ENCODE measurements around the gene SMARCB1.

SMARCB1 gene

DNA sequence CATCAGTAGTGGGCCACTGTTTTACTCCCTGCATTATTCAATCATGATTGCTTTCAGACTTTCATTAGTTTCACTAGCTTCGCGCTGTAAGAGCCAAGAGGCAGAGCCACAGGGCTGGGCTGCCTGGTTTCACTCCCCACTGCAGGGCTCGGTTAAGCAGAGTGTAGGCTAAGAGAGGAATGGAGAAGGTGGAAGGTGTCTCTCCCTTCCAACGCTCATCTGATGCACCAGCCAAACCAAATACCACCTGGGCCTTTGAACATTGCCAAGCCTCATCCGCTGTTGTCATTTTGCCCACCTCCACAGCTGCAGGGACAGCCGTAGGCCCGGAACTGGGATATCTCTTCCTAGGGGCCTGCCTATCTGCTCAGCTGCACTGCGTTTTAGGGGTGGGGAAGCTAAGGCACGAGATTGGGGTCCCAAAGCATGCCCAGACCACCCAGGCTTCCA lies 480 bp upstream of the SMARCB1 start:
- no peak for TF ChIP-seq POLR2AphosphoS5 (IDR thresholded peaks at IDR 0.05; ENCODE audit: low read depth, low read length)
- no peak for TF ChIP-seq SIN3A (IDR thresholded peaks at IDR 0.05; ENCODE audit: borderline replicate concordance, insufficient read depth, low read length)

GRCh38 chr22:23787600-23787896 lies 782 bp downstream of the SMARCB1 start:
- TF ChIP-seq SIN3A (IDR thresholded peaks at IDR 0.05; ENCODE audit: borderline replicate concordance, insufficient read depth, low read length) (no peak), REST (IDR thresholded peaks at IDR 0.05; ENCODE audit: insufficient read depth in 1 of 2, low read depth in 2 of 2, low read length in 2 of 2) (no peak), FOXP2 (optimal IDR thresholded peaks at IDR 0.05; ENCODE audit: borderline replicate concordance, extremely low read depth, extremely low read length, insufficient read depth) (no peak), POLR2AphosphoS5 (IDR thresholded peaks at IDR 0.05; ENCODE audit: low read depth, low read length) (no peak), TAF1 (IDR thresholded peaks at IDR 0.05; ENCODE audit: borderline replicate concordance, insufficient read depth, low read length) (no peak)

GRCh38 chr22:23787910-23788309 lies 1.1 kb downstream of the SMARCB1 start:
- TF ChIP-seq TAF1 (IDR thresholded peaks at IDR 0.05; ENCODE audit: borderline replicate concordance, insufficient read depth, low read length) (no peak), FOXP2 (optimal IDR thresholded peaks at IDR 0.05; ENCODE audit: borderline replicate concordance, extremely low read depth, extremely low read length, insufficient read depth) (no peak), SIN3A (IDR thresholded peaks at IDR 0.05; ENCODE audit: borderline replicate concordance, insufficient read depth, low read length) (no peak), REST (IDR thresholded peaks at IDR 0.05; ENCODE audit: insufficient read depth in 1 of 2, low read depth in 2 of 2, low read length in 2 of 2) (no peak), POLR2AphosphoS5 (IDR thresholded peaks at IDR 0.05; ENCODE audit: low read depth, low read length) (no peak)

DNA sequence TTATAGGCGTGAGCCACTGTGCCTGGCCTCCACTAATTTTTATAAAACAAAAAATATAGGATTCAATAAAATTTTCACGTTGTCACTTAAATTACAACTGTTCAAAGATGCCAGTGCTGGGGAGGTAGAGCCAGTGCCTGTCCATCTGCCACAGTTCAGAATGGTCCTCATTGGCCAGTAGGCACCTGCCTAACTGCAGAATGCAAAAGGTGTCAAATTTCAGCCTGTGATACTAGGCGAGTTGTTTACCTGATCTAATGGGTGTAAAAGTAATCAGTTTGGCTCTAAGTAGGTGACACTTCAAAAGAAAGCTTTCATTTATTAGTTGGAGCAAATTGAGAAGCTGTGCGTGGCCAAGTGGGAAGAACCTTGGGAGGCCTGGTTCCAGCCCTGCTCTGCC lies 2.4 kb downstream of the SMARCB1 start:
- no peak for TF ChIP-seq REST (IDR thresholded peaks at IDR 0.05; ENCODE audit: insufficient read depth in 1 of 2, low read depth in 2 of 2, low read length in 2 of 2)
- no peak for TF ChIP-seq SIN3A (IDR thresholded peaks at IDR 0.05; ENCODE audit: borderline replicate concordance, insufficient read depth, low read length)

- TF ChIP-seq POLR2AphosphoS5 (IDR thresholded peaks at IDR 0.05; ENCODE audit: low read depth, low read length) (no peak), REST (IDR thresholded peaks at IDR 0.05; ENCODE audit: insufficient read depth in 1 of 2, low read depth in 2 of 2, low read length in 2 of 2) (no peak), FOXP2 (optimal IDR thresholded peaks at IDR 0.05; ENCODE audit: borderline replicate concordance, extremely low read depth, extremely low read length, insufficient read depth) (no peak), SIN3A (IDR thresholded peaks at IDR 0.05; ENCODE audit: borderline replicate concordance, insufficient read depth, low read length) (no peak), TAF1 (IDR thresholded peaks at IDR 0.05; ENCODE audit: borderline replicate concordance, insufficient read depth, low read length) (no peak)
Observed at GRCh38 chr22:23789638-23790037, 2.9 kb downstream of the SMARCB1 start.

All from PFSK-1 (cell line).